ENCODE measurements around the gene BPGM.

Gene BPGM

DNA sequence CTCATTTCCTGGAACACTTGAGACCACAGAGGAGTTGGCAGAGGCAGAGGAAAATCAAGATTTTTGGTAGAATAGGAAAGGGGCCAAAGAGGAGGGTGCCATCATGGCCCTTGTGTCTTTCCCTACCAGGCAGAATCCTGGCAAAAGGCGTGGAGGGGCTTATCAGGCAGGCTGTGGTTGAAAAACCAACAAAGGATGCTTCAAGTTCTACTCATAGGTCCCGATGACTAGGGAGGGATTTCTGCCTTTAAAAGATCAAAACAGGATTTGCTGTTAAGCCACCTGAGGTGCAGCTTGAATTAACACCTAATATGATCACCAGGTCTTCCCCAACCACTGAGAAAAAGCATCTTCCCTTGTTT, 45.7 kb downstream of the BPGM start:
- no peak for DNase-seq (ENCODE audit: low read depth)
- H3K4me3 ChIP-seq (ENCODE audit: low read depth, low read length), result no peak overlapping the region

DNA sequence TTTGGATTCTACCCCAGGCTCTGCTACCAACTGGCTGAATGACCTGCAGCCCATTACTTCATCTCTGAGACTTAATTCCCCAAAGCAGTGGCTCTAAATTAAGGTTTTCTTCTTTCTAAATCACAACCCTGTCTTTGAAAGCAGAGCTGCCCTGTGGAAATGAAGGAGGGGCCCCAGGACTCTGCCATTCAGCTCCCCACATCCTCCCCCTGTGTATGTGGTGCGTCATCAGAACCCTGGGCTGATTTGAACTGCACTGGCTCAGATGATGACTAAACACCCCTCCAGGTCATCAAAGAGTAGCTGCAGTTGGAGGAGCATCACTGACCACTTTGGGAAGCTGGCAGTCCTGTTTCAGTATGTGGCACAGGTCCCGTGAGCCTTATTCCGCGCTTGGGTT, 46.6 kb downstream of the BPGM start:
- H3K4me3 ChIP-seq (ENCODE audit: low read depth, low read length), result no peak overlapping the region
- DNase-seq (ENCODE audit: low read depth), result peak; percentile 88

DNA sequence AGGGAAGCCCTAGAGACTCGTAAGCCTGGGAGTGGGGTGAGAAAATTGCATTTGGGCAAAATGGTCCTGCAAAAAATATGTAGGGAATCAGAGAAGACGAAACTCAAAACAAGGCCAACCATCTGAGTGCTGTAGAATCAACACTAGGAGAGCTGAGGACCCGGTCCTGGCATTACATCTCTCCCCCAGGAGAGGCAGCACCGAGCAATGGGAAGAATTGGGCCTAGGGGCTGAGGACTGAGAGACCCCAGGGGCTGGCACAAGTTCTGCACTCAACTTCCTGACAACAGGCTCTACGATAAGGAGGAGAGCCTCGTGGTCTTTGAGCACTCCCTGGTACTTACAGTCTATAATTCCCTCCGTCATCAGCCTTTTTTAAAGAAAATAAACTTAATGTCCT, 47.6 kb downstream of the BPGM start:
- DNase-seq (ENCODE audit: low read depth), result no peak
- H3K4me3 ChIP-seq (ENCODE audit: low read depth, low read length), result no peak overlapping the region

- H3K4me3 ChIP-seq (ENCODE audit: low read depth, low read length), result no peak overlapping the region
- DNase-seq (ENCODE audit: low read depth), result no peak
Observed at GRCh38 chr7:134694767-134695166, 48.1 kb downstream of the BPGM start.

- no peak overlapping the region for H3K4me3 ChIP-seq (ENCODE audit: low read depth, low read length)
- peak; percentile 51 for DNase-seq (ENCODE audit: low read depth)
Observed at GRCh38 chr7:134695321-134695860, 48.7 kb downstream of the BPGM start.

- H3K4me3 ChIP-seq (ENCODE audit: low read depth, low read length), result no peak overlapping the region
- no peak for DNase-seq (ENCODE audit: low read depth)
Observed at GRCh38 chr7:134696261-134696660, 49.6 kb downstream of the BPGM start.

DNA sequence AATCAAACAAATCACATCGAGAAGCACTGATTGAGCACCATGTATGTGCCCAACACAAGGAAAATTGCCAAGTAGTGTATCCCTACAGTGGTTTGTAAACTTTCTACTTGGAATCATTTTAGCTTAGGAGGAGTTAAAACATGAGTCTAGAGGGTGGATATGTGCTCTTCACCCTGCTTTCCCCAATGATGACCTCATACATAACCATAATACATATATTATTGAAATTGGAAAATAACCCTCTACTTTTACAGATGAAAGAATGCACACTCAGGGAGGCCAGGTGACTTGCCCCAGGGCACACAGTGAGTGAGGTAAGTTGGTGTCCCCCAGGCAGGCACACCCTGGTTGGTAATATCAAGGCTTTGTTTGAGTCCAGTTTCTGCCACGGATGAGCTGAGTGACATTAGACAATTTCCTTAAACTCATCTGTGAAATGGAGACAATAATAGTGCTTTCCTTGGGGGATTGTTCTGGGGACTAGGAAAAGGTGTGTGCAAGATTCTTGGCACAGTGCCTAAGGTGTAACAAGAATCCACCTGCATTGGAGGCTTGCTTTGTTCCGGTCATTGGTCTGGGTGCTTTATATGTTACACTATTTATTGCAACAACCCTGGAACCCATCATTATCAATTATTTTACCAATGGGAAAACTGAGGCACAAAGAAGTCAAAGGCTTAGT, 50.7 kb downstream of the BPGM start:
- no peak overlapping the region for H3K4me3 ChIP-seq (ENCODE audit: low read depth, low read length)
- no peak for DNase-seq (ENCODE audit: low read depth)

DNA sequence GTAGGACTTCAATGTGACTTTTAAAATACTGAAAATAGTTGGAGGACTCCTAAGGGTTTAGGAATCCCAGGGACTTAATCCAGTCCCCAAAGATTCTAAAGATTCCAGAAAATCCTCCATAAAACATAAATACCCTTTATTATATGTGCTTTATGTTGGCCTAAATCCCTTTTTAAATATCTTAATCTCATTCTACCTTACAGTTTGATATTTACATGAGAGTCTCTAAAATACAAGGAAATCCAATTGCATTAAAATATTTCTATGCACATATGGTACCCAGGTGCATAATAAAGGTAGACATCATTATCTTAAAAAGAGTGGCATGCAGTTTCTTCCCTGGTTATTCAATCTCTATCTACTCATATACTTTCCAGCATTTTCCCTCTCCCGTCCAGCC, 51.8 kb downstream of the BPGM start:
- H3K4me3 ChIP-seq (ENCODE audit: low read depth, low read length), result no peak overlapping the region
- no peak for DNase-seq (ENCODE audit: low read depth)

DNA sequence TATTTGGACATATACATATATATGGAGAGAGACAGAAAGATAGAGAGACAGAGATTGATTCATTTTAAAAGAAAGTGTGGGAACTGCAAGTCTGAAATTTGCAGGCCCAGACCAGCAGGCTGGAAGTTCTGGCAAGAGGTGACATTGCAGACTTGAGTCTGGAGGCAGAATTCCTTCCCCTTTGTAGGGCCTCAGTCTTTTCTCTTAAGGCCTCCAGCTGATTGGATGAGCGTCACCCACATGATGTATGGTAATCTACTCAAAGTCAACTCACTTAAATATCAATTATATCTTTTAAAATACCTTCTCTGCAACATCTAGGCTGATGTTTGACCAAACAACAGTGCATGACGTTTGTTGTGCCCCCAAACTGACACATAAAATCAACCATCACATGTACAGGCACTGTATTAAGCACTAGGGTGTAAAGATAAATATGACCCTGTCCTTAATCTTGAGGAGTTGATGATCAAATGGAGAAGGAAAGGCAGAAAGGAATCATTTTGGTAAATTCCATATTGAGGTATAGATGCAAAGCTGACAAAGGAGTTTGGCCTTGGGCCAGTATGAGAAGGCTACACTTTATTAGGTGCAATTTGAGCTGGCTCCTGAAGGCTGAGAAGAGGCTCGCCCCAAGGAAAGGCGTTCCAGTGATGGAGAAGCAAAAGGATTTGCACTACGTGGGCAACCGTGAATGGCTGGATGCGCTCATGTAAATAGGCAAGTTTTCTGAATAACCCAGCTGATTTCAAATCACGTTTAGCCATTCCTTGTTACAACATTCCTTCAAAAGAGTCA, 52.6 kb downstream of the BPGM start:
- no peak overlapping the region for H3K4me3 ChIP-seq (ENCODE audit: low read depth, low read length)
- DNase-seq (ENCODE audit: low read depth), result no peak

DNA sequence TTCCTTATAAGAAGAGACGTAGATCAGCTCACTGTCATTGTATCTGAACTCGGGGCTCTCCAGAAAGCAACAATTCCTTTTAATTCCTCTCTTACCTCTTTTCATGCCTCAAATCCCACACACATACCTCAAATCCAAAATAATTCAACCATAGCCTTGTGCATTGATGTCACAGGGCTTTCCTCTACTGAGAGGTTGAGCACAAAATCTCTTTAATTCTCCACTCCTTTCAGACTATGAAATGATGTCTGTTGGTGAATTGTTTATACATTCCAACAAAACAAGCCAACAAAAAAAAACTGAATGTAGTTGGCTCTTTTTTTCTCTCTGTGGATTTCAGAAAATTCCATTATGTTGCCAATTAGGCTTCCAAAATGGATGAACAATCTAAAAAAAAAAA, 53.2 kb downstream of the BPGM start:
- no peak overlapping the region for H3K4me3 ChIP-seq (ENCODE audit: low read depth, low read length)
- no peak for DNase-seq (ENCODE audit: low read depth)

DNA sequence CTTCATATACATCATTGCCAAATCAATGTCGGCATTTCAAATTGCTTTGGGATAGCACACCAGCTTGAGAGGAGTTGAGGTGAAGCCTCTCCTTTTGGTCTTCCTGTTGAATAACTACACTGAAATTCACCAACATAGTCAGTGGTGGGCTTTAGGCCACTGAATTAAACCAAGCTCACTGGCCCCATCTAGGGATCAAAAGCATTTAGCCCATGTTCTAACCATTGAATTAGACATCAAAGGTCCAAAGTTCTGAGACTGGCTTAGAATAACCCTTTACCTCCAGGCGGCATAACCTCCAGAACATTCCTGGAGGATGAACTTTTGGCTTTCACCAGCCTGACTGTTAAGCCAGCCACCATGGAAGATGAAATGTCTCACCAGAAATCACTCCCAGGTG, 54.6 kb downstream of the BPGM start:
- no peak overlapping the region for H3K4me3 ChIP-seq (ENCODE audit: low read depth, low read length)
- no peak for DNase-seq (ENCODE audit: low read depth)

DNA sequence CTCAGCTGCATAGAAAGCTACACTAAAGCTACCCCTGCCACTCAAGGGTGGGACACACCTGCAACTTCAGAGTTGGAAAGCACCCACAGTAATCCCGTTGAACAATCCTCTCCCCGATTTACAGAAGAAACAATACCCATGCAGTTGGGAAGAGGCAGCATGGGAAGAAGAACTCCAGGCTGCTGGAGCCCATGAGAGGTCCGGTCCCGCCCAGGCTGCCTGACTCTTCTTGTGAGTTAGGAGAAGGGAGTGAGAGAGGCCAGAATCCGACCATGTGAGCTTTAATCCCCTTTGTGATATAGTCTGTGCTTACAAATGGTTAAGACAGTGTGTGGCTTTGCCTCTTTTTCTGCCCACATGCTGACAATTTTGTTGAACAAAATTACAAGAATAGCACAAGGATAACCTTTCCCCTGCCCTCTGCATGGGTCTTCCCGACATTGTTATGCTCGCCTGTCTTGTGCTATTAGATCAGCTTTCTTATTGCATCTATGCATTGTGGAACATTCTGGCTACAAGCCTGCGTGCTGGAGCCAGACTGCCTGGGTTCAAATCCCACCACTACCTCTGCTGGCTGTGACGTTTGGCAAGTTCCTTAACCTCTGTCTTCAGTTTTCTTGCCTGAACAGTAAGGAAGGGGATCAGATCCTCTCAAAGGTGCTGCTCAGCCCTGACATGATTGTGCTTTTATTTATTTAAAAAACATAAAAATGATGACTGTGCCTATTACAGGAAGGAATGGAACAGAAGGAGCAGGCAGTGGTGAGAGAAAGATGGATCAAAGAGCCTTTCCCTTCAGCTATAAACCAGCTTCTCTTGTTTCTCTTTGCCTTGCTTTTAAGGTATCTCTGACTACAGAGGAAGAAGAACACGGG, 56.0 kb downstream of the BPGM start:
- no peak overlapping the region for H3K4me3 ChIP-seq (ENCODE audit: low read depth, low read length)
- DNase-seq (ENCODE audit: low read depth), result no peak

GRCh38 chr7:134703241-134703594, 56.6 kb downstream of the BPGM start:
- H3K4me3 ChIP-seq (ENCODE audit: low read depth, low read length), result no peak overlapping the region
- no peak for DNase-seq (ENCODE audit: low read depth)

GRCh38 chr7:134703782-134704181, 57.1 kb downstream of the BPGM start:
- no peak overlapping the region for H3K4me3 ChIP-seq (ENCODE audit: low read depth, low read length)
- DNase-seq (ENCODE audit: low read depth), result peak; percentile 90

DNA sequence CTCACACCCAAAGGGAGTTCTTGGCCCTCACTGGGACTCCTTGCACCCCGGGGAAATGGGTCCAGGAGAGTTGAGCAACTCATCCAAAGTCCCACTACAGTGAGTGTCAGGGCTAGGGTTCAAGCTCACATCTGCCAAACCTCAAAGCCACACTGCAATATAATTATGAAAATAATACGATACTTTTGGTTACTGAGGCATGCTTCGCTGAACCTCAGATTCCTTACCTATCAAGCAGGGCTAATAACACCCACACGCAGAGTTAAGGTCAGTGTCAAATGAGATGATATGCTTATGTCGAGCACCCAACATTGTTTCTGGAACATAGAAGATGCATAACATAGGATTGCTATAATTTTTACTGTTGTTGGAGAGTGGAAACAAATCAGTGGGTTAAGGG, 58.2 kb downstream of the BPGM start:
- no peak for DNase-seq (ENCODE audit: low read depth)
- no peak overlapping the region for H3K4me3 ChIP-seq (ENCODE audit: low read depth, low read length)

GRCh38 chr7:134705716-134706115, 59.1 kb downstream of the BPGM start:
- no peak for DNase-seq (ENCODE audit: low read depth)
- no peak overlapping the region for H3K4me3 ChIP-seq (ENCODE audit: low read depth, low read length)

DNA sequence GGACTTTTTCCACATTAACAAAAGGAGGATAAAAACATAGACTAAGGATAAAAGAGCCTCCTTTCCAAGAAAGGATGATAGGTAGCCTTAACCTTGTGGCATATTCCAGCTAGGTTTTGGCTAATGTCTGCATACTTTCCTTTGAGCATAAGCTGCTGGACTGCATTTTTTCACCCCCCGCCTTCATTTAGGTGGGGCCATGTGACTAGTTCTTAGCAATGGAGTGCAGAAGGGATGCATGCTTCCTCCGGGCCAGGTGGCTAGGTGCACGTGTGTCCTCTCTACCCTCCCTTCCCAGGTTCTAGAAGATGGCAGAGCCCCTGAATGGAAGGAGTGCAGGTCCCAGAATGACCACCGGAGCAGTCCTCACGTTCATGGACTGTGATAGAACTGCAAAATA, 59.8 kb downstream of the BPGM start:
- H3K4me3 ChIP-seq (ENCODE audit: low read depth, low read length), result no peak overlapping the region
- no peak for DNase-seq (ENCODE audit: low read depth)

GRCh38 chr7:134707663-134708378, 61.2 kb downstream of the BPGM start:
- no peak for DNase-seq (ENCODE audit: low read depth)
- no peak overlapping the region for H3K4me3 ChIP-seq (ENCODE audit: low read depth, low read length)

- no peak for DNase-seq (ENCODE audit: low read depth)
- no peak overlapping the region for H3K4me3 ChIP-seq (ENCODE audit: low read depth, low read length)
Observed at GRCh38 chr7:134708692-134709091, 62.0 kb downstream of the BPGM start.

GRCh38 chr7:134709197-134709596, 62.5 kb downstream of the BPGM start:
- no peak for DNase-seq (ENCODE audit: low read depth)
- H3K4me3 ChIP-seq (ENCODE audit: low read depth, low read length), result no peak overlapping the region
